GM18861 (cell line): ENCODE data around the gene FAF1.

Experiments used
- ATAC-seq: cut with Tn5 transposase; IDR thresholded peaks from one replicate; pipeline ENCODE4 v1.9.1; 2021; ENCODE audit not compliant: unreplicated experiment

Gene FAF1

DNA sequence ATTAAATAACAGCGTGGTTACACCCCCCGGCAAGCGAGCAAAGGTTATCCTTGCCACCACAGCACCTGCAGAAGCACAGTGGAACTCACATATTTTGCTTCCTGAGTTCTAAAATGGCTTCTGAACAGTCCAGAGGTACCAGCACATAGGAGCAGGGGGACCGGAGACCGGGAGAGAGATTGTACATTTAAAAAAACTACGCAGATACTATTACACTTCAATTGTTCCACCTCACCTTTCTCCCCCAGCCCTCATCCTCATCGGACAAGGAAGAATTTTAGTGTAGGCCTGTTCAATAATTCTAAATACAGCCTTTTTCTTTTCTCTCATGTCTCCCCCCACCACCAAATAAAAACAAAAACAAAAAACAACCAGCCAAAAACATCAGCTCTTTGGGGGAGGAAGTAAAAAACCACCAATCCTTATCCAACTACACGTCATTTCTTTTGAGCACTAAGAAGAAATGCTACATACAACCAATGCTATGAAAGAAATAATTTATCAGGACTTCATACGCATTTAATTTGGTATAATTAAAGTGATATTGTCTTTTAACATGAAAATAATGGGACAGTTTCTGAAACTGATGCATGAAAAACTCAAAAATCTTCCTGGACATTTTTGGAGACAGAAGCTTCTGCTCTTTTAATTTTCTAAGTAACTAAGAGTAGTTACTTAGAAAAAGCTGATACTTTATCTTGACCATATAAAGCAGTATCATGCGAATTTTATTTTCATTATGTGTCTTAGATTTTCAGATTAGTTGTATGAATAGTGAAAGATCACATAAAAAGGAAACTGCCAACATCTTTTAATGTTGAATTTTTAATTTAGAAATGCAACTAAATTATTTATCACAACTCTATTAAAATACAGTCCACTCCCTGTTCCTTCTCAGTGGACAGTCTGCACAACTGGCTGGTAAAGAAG, 19.1 kb upstream of the FAF1 start:
- ATAC-seq = no peak

DNA sequence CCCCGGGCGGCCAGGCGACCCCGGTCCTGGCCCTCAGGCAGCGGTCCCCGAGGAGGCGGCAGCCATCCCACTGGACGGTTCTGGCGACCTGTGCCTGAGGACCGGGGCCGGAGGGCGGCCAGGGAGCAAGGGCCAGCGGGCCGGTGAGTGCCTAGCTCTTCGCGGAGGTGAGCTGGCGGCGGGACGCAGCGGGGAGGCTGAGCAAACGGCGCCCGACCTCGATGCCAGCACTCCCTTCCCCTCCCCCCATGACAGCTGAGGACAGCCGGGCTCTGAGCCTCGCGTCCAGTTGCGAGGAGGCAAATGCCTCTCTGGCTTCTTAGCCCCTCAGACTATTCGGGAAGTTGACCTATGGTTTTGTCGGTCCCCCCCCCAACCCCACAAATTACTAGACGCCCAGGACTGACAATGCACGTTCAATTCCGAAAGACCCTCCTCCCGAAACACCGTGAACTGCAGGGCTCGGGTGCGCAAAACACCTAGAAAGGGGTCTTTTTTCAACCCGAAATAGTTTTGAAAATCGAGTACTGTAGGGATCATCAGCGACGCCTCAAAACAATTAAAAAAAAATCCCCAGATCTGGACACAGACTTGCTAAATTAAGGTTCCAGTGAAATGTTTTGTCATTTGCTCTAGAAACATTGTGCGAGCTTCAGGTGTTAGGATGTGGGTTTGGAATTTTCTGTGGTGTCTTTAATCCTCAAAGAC, 18.2 kb upstream of the FAF1 start:
- ATAC-seq = peak; percentile 15

DNA sequence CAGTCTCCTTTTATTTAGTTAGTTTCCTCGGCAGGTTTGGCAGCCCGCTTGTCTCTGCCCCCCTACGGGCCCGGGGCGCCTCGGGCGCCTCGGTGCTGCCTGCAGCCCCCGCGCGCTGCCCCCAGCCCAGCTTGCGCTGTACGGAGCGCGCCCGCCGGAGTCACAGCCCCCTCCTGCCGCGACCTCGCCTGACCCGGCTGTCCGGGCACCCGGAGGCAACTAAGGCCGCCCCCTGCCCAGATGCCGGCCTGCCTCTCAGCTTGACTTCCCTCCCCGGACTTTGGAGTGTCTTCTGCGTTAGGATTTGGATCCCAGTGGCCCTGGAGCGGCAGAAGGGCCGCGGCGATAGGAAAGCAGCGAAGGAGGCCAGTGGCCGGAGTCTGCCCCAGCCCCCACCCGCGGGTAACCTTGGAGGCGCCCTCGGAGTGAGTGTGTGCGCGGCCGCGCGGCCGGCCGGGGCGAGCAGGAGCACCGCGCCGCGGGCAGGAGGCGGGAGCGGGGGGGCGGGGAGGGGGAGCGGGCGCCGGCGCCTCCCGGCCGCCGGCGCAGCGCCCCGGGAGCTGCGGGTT, 17.6 kb upstream of the FAF1 start:
- ATAC-seq = peak; percentile 31

DNA sequence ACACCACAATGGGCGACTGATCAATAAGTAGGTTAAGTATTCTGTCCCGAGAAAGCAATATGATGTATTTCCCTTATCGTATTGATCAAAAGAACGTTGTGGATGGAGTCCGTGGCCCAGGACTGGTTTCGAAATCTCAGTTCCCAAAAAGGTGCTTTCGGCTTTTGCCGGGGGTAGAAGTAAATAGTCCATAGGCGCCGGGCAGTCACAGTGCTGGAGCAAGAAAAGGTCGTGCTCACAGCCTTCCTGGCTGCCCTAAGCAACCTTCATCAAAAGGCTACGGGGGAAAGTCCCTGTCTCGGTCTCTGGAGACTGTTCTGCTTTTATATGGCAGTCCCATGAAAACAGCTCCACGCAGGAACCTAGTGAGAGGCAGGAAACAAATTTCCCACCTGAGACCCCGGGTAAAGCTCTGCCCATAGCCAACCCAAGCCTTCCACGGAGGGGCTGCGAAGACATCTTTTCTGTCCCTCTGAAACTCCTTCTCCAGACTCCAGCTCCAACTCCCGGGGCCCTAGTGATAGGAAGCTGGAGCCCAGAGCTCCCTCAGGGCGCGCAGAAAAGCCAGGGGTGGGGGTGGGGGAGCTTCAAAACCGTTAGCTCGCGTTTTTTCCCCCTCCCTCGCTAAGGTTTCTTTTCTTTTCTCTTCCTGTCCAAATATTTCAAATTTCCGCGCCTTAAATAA, 17.0 kb upstream of the FAF1 start:
- peak; percentile 46 for ATAC-seq

DNA sequence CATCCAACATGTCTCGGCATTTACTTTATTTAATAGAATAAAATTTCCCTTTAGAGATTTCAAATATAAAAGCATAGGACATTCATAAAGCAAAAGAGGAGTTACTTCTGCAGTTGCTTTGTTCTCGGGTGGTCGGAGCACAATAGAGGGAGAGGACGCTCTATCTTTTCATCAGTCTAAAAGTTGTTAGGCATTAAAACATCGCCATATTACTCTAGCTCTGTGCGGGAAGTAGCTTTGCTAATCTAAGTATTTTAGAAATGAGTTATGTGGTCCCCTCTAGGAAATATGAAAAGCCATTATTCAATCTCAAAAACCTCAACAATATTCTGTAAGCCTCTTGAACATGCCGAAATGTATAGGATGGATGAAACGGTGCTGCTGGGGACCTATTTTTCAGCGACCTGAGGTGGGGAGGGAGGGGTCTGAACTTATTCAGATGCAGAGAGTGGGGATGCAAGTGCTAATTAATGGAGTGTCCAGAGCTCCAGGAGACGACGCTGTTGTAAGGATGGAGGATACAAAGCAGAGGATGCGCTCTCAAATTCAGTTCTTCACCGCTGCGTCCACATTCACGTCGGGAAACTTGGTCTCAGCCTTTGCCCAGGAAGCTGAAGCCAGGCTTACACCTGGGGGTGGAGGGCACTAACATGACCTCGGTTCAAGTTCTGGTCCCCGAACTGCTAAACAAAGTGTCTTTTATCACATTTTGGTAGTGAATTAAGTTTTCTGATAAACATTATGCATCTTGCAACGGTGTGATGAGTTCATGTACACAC, 16.2 kb upstream of the FAF1 start:
- ATAC-seq = no peak

DNA sequence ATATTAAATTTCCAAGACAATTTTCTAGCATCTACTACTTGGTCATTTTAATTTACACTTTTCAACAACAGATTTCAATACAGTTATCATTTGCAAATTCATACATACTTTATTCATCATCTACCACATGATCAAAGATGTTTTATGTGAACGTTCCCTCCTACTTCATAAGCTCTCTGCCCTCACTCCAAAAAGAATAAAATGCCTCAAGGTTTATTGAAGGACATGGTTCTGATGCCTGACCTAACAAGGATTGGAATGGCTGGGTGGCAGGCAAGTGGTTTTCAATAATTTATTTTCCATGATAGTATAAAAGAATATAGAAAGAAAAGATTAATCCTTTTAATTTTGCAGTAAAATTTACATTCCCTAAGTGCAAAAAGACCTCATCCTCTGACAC, 15.4 kb upstream of the FAF1 start:
- ATAC-seq = no peak

DNA sequence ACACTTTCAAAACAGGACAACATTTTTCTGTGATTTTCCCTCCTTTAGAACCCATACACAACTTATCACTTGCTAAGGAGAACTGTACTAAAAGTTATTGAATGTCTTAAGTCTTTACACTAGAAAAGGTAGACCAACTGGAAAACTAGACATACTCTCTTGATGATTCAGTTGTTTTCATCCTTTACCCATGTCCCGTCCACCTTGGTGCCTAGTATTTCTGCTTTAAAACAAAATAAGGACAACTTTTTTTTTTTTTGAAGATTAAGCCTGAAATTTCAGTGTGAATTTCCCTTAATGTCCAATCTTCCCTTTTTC, 14.5 kb upstream of the FAF1 start:
- no peak for ATAC-seq

DNA sequence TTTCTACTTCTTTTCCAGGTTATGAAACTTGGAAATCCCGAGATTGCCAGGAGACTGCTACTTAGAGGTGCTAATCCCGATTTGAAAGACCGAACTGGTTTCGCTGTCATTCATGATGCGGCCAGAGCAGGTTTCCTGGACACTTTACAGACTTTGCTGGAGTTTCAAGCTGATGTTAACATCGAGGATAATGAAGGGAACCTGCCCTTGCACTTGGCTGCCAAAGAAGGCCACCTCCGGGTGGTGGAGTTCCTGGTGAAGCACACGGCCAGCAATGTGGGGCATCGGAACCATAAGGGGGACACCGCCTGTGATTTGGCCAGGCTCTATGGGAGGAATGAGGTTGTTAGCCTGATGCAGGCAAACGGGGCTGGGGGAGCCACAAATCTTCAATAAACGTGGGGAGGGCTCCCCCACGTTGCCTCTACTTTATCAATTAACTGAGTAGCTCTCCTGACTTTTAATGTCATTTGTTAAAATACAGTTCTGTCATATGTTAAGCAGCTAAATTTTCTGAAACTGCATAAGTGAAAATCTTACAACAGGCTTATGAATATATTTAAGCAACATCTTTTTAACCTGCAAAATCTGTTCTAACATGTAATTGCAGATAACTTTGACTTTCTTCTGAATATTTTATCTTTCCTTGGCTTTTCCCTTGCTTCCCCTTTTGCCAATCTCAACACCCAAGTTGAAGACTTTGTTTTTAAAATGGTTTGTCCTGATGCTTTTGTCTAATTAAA, 14.0 kb upstream of the FAF1 start:
- ATAC-seq = no peak

DNA sequence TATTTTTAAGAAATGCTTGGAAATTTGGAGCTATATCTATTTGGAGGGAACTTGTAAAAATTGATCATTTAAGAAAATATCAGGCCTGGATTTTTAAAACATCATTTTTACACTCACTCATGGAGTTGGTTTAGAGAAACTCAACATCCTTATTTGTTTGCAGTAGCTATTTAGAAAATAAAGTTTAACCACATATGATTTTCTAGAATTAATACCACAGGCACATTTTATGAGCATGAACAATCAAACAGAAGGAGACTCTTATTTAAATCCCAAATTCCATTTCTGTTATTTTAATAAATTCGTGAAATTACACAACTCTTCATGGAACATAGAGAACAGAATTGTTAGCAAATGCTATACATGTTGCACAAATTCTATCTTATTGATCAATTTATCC, 13.2 kb upstream of the FAF1 start:
- ATAC-seq = no peak

DNA sequence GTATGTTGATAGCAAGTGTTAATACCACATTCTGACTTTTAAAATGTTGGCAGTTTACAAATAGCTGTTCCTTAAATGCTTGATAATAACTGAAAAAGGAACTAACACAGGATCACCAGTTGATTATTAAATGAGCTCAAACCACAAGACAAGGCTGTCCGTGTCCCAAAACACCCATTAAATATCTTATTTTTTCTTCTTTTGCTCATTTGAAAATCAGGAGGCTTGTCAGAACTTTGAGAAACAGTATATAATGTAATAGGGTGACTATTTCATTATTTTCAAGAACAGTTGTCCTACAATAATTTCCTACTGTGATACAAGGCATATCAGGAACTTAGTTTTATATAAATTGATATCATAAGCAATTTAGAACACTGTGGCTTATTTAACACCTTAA, 12.7 kb upstream of the FAF1 start:
- ATAC-seq = no peak

DNA sequence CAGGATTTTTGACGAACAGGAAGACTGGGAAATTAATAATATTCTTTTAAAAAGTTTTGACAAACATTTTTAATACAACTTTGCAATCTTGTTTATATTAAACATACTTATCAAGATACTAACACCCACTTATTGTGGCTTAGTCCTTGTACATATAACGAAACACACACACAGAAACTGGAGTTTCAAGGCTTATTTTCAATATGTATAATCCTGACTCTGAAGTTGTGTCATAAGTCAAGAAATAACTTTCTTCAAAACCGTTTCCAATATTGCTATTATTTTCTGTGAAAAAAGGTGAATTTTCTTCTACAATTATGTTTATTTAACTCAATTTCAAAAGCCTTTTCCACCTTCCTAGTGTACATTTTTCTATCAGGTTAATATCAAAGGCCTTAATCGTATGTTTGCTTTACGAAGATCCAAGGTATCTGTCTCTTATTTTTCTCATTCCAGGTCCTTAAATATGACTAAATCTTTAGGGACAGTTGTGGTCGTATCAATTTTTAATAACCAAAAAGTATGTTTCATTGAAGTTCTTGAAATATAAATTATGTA, 11.8 kb upstream of the FAF1 start:
- ATAC-seq = no peak

DNA sequence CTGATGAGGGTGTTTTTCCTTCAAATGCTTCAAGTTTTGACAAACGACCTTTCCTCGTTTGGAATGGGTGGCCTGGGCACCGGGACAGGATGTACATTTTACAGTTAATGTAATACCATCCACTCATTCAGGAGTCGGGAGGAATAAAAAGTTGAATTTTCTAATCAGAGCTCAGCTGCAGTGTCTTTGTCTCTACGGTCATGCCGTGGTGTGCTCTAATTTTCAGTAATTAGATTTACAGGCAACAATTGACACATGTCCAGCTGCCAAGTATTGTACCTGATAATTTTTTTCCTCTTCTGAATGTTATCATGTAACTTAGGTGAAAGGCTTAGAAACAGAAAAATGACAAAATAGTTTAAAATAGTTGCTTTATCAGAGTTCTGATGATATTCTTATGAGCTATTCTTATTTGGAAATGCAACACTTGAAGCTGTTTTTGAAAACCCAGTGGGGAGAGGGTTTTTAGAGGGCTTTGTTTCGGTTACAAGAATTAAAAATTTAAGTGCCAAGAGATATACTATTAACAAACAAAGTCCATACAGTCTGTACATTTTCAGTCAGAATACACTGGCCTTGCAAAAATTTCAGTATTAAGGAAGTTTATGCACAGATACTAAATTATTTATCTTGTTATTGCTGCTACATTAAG, 11.0 kb upstream of the FAF1 start:
- ATAC-seq = no peak

DNA sequence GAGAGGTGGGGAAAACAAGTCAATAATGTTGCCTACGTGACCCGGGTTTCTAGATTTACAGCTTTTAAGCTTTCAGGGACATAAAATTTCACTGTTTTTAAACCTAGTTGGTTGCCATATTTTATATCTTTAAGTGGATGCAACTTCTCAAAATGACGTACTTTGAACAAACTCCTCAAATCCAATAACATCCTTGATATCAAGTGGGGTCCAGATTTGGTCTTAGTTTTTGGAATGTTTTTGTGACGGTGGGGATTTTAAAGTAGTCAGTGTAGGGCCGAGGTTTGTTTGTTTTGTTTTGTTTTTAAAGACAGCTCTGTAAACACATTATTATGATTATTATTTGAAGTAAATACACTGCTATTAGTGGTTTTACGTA, 10.4 kb upstream of the FAF1 start:
- ATAC-seq = no peak

DNA sequence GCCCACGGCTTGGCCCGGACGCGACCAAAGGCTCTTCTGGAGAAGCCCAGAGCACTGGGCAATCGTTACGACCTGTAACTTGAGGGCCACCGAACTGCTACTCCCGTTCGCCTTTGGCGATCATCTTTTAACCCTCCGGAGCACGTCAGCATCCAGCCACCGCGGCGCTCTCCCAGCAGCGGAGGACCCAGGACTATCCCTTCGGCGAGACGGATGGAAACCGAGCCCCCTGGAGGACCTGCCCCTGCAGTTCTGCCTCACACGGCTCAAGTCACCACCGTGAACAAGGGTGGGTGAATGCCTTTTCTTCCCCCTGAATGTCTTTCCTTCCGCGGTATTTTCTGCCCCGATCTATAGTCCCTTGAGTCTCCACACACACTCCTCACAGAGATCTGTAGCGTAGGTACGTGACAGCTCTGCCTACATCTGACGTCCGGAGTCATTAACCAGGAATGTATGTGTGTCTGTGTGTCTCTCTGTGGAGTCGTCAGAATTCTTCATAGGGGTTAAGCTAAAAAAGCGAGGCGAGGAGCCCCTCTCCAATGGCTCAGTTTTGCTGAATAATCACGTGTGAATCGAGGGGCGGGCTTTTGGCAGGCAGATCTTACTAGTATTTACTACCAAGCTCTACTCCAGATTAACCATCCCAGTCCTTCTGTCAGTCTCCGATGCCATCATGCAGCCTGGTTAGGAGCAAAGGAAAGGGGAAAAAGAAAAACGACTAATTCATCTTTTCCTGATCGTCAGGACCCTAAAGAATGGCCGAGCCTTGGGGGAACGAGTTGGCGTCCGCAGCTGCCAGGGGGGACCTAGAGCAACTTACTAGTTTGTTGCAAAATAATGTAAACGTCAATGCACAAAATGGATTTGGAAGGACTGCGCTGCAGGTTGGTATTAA, 9.8 kb upstream of the FAF1 start, which contains the start of gene CDKN2C:
Gene CDKN2C (plus strand): TSS at position 635 of the 898 bp plus-strand sequence. CDS start 124 bp downstream, at position 759.
- ATAC-seq = peak; percentile 25

DNA sequence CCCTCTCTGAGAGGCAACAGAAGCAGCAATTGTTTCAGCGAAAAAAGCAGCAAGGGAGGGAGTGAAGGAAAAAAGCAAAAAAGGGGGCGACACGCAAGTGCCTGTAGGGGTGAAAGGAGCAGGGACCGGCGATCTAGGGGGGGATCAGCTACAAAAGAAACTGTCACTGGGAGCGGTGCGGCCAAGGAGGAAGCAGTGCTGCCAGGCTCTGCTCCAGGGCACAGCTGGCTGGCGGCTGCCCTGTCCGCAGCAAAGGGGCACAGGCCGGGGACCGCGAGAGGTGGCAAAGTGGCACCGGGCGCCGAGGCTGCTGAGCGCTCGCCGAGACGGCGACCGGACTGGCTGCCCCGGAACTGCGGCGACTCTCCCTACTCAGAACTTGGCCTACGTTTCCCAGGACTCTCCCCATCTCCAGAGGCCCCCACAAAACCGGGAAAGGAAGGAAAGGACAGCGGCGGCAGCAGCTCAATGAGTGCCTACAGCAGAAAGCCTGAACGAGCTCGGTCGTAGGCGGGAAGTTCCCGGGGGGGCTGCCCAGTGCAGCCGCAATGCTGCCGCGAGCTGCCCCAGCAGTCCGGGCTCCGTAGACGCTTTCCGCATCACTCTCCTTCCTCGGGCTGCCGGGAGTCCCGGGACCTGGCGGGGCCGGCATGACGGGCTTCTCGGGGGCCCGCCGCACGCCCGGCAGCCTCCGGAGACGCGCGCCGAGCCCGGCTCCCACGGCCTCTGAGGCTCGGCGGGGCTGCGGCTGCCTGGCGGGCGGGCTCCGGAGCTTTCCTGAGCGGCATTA, 8.9 kb upstream of the FAF1 start:
- no peak for ATAC-seq

DNA sequence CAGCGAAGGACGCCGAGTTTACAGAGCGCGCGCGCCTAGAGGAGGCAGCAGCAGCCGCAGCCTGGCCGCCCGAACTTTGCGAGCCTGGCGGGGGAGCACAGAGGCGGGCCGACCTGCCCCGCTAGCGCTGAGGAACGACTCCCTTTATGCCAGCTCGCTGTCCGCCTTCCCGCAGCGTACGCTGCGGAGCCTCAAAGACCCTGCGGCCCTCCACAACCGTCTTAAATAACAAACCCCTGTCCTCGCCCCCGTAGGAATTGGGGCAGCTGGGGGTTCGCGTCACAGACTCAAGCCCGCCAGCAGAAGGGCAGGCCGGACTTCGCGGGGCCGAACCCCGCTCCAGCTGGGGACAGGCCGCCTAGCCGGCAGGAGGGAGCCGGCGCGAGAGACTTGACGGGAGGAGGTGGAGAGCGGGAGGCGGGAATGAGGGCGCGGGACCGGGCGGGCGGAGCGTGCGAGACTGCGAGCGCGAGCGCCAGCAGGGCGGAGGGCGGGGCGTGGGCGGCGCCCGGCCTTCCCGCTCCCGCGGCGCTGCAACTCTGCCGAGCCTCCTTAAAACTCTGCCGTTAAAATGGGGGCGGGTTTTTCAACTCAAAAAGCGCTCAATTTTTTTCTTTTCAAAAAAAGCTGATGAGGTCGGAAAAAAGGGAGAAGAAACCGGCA, 8.2 kb upstream of the FAF1 start:
- peak; percentile 36 for ATAC-seq
